NCI-H2196 treated with DMSO at 0.1 percent for 48 hours (cell line): ENCODE results near the gene IQSEC1.

ENCODE experiments used
- DNase-seq: peaks from one replicate; lab custom pipeline; 2025; ENCODE audit not compliant: unreplicated experiment; lab: John Stamatoyannopoulos, UW

The IQSEC1 gene

GRCh38 chr3:13031621-13032020, 41.6 kb downstream of the IQSEC1 start:
- no peak for DNase-seq

- DNase-seq, result no peak
Measured at GRCh38 chr3:13030684-13031083, 42.5 kb downstream of the IQSEC1 start.

GRCh38 chr3:13028010-13028821, 45.0 kb downstream of the IQSEC1 start:
- no peak for DNase-seq

DNA sequence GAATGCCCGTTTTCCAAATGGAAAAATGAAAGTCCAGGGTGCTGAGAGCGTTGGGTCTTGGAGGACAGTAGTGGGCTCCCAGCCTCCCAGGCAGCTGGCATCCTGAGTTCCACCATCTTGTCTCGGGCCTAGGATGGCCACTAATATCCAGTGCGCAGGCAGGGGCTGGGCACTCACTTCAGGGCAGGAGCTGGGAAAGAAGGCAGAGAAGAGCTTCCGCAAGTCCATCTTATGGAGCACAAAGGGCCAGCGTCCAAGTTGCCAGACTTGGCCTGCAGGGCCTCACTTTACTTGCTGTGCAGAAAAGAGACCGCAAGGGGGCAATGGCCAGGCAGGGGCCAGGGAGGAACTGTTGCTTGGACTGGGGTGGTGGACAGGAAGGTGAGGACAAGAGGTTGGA, 46.1 kb downstream of the IQSEC1 start:
- DNase-seq, result no peak

GRCh38 chr3:13026534-13026933, 46.7 kb downstream of the IQSEC1 start:
- DNase-seq, result no peak

GRCh38 chr3:13025778-13026518, 47.3 kb downstream of the IQSEC1 start:
- no peak for DNase-seq

DNA sequence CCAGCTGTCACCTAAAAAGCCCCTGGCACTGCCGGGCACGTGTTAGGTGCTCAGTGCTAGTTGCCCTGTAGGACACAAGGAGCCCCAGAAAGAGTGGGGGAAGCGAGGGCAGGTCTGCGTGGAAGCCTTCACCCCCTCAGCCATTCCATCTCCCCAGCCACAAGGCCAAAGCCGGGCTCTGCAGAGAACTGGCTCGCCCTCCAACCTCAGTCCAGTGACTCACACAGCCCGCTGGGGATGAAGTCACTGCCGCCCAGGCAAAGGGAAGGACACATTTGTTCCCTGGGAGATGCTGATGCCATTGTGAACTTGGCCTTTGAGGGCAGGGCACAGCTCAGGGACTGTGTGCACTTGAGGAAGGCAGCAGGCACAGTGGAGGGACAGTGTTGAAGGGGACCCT, 48.1 kb downstream of the IQSEC1 start:
- no peak for DNase-seq

- no peak for DNase-seq
Measured at GRCh38 chr3:13024765-13025065, 48.5 kb downstream of the IQSEC1 start.

DNA sequence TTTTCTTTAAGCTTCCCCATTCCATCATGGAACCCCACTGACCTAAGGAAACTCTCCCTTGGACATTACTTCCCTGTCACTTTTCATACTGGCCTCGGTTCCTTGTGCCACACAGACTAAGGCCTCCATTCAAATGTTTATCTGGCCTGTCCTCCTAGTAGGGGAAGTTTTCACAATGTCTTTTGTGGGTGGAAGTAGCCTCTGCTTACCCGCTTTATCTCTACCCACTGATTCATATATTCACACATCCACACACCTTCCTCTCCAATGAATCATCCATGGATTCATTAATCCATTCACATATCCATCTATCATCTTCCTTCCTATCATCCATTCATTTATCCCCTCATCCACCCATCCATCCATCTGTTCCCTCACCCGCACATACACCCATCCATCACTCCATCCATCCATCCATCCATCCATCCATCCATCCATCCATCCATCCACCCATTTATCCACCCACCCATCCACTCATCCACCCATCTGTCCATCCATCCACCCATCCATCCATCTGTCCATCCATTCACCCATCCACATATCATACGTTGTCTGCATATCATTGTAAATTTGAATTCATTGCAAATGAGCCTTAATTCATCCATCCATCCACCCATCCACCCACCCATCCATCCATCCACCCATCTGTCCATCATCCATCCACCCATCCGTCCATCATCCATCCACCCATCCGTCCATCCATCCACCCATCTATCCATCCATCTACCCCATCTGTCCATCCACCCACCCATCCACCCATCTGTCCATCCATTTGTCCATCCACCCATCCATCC, 49.1 kb downstream of the IQSEC1 start:
- DNase-seq, result no peak

DNA sequence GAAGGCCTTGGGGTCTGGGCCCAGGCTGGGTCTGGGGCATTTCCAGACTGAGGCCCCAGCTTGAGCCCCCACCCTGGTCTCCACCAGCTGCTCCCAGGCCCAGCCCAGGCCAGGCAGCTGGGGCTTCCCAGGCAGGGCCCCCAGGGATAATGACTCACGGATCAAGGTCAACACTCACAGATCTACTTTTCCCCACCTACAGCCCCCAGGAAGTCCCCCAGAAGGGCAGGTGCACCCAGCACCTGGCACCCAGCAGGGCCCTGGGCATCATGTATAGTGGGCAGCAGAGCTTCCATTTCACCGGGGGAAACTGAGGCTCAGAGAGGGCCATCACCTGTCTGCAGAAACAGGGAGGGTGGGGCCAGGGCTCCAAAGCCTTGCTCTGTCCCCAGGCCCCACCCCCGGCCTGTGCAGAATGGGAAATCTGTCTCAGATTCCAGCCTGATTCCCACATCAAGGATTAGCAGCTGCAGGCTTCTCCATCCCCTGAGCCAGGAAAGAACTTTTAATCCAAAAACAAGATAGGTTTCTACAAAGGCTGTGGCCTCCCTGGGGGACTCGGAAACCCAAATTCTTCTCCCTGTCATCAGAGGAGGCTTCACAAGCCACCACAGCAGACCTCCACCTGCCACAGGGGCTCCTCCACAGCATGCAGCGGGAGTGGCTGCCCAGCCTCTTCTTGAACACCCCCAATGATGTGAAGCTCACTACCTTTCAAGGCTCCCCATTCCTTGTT, 49.8 kb downstream of the IQSEC1 start:
- no peak for DNase-seq

DNA sequence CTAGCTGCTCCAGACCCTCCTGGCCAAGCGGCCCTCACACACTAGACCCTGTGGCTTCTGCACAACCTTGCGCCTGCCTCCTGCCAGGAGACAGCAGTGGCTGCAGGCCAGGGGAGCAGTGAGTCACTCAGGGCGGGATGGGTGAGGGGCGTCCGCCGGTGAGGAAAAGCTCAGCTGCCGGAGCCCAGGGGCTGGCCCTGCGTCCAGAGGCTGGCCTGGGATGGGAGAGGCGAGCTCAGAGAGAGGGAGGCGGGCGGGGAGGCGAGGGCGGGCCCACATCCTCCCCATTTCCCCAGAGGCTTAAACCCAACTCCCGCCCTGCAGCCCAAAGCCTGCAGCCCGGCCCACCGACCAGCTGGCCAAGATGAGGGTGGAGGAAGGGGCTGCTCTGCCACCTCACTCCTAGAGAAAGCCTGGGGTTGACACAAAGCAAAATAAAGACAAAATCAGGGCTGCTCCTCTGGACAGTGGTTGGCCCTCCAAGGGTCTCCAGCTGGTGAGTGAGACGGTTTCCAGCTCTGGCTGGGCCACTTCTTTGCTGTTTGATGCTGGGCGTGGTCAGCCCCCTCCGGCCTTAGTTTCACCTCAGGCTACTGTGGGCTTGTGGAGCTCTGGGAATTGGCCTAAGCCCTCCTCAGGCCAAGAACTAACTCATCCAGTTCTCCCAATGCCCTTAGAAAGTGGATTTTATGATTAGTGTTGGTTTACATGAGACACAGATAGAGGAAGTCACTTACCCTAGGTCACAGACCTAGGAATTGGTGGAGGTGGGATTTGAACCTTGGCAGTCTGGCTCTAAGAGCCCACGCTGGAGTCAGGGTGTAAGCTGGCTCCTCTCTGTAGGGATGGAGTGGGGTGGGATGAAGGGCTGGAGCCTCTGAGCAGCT, 50.6 kb downstream of the IQSEC1 start:
- no peak for DNase-seq

GRCh38 chr3:13021141-13022114, 51.8 kb downstream of the IQSEC1 start:
- DNase-seq, result no peak

GRCh38 chr3:13020159-13020750, 53.0 kb downstream of the IQSEC1 start:
- no peak for DNase-seq

- DNase-seq, result no peak
Measured at GRCh38 chr3:13019243-13020095, 53.8 kb downstream of the IQSEC1 start.

GRCh38 chr3:13018561-13019242, 54.5 kb downstream of the IQSEC1 start:
- no peak for DNase-seq

DNA sequence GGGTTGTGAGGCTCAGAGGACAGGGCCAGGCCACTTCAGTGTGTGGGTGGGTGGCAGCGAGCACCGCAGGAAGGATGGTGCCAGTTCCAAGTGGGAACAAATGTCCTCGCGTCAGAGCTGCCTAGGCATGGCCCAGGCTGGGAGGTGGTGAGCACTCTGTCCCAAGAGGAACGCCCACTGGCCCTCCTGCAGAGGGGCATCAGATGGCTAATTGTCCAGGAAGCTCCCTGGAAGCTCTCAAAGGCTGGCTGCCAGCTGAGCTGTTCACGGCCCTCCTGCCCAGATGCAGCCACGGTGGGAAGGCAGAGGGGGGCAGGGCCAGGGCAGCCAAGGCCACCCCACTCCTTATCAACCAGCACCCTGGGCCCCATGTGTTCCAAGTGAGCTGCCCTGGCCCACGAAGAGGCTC, 55.2 kb downstream of the IQSEC1 start:
- peak; percentile 33 for DNase-seq
